Liver (tissue), 3 donors: ENCODE data around the gene INPP5J.

Source experiments
- ATF3 ChIP-seq: IDR thresholded peaks from 2 replicates; pipeline ENCODE4 v1.6.1; 2016; ENCODE audit warnings: antibody characterized with exemption
- FOXA2 ChIP-seq: IDR thresholded peaks from 2 replicates; pipeline ENCODE4 v1.6.1; 2016; ENCODE audit warnings: antibody characterized with exemption
- HNF4A ChIP-seq, 2 donors: conservative IDR thresholded peaks; 2 replicates each; pipeline ENCODE4 v1.6.1; 2016; ENCODE audit warnings: antibody characterized with exemption in 2 of 2, mild to moderate bottlenecking in 2 of 2
- JUND ChIP-seq, 2 donors: IDR thresholded peaks; 2 replicates each; pipeline ENCODE4 v1.6.1; 2016; ENCODE audit warnings: antibody characterized with exemption in 2 of 2
- REST ChIP-seq: IDR thresholded peaks from 2 replicates; pipeline ENCODE4 v1.6.1; 2016; ENCODE audit warnings: antibody characterized with exemption, mild to moderate bottlenecking
- RXRA ChIP-seq, 2 donors: IDR thresholded peaks; 2 replicates each; pipeline ENCODE4 v1.6.1; 2017 to 2018; ENCODE audit warnings: antibody characterized with exemption in 2 of 2, mild to moderate bottlenecking in 1 of 2
- SP1 ChIP-seq: IDR thresholded peaks from 2 replicates; pipeline ENCODE4 v1.6.1; 2018; ENCODE audit warnings: antibody characterized with exemption, mild to moderate bottlenecking
- TAF1 ChIP-seq: conservative IDR thresholded peaks from 2 replicates; pipeline ENCODE4 v1.6.1; 2016; ENCODE audit warnings: antibody characterized with exemption, mild to moderate bottlenecking
- TF ChIP-seq, protein P1 (sequence below): fragments of 150-350 bp; IDR thresholded peaks from 2 replicates; pipeline ENCODE4 v1.5.1; 2017; ENCODE audit warnings: improper control_type of control experiment, low read depth, low read length; ENCODE audit not compliant: missing input control
- donor health status: healthy.
- donor health status: healthy.

GRCh38 chr22:31143038-31143437 lies 20.3 kb downstream of the INPP5J start:
- TF ChIP-seq JUND (IDR thresholded peaks at IDR 0.05), result no peak
- no peak for TF ChIP-seq HNF4A (conservative IDR thresholded peaks at IDR 0.05)
- no peak for TF ChIP-seq SP1
- TF ChIP-seq, protein P1, sequence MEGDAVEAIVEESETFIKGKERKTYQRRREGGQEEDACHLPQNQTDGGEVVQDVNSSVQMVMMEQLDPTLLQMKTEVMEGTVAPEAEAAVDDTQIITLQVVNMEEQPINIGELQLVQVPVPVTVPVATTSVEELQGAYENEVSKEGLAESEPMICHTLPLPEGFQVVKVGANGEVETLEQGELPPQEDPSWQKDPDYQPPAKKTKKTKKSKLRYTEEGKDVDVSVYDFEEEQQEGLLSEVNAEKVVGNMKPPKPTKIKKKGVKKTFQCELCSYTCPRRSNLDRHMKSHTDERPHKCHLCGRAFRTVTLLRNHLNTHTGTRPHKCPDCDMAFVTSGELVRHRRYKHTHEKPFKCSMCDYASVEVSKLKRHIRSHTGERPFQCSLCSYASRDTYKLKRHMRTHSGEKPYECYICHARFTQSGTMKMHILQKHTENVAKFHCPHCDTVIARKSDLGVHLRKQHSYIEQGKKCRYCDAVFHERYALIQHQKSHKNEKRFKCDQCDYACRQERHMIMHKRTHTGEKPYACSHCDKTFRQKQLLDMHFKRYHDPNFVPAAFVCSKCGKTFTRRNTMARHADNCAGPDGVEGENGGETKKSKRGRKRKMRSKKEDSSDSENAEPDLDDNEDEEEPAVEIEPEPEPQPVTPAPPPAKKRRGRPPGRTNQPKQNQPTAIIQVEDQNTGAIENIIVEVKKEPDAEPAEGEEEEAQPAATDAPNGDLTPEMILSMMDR, result no peak
- TF ChIP-seq TAF1, result no peak
- no peak for TF ChIP-seq REST
- no peak for TF ChIP-seq ATF3
- TF ChIP-seq FOXA2, result no peak
- no peak for TF ChIP-seq RXRA (IDR thresholded peaks at IDR 0.05)
